Panc1 (cell line): ENCODE data around the gene ATG4B. TPM values are rescaled to one million over a fixed set of nuclear protein-coding genes. Genes with fewer than 3 reads are reported as not detected.
A peak's percentile ranks its signal among the peaks of the same experiment; 100 is the strongest.

ENCODE experiments used
- ATAC-seq: fragments of 200-7000 bp; cut with Tn5 transposase; 2 replicates; pipeline ENCODE4 v1.9.1; 2020; ENCODE audit warnings: mild to moderate bottlenecking, moderate library complexity
- BruUV-seq: library from RNA; stranded (reverse); fragments of 400-500 nt; replicated peaks from 2 replicates; lab custom pipeline; 2021; lab: Mats Ljungman, UMichigan
- CTCF ChIA-PET: fragments of 300-600 bp; sonication (Branson Sonifier 250); formaldehyde crosslinking; loops from one replicate; lab custom pipeline; 2022; ENCODE audit warnings: antibody characterized with exemption; lab: Charles Lee
- POLR2A ChIA-PET: fragments of 300-600 bp; sonication (Branson Sonifier 250); formaldehyde crosslinking; loops from one replicate; lab custom pipeline; 2022; ENCODE audit warnings: antibody characterized with exemption; lab: Charles Lee
- DNase-seq: peaks from one replicate; pipeline ENCODE4 v3.0.0-alpha.2; 2010; ENCODE audit warnings: low read depth, low spot score
- H3K27ac ChIP-seq: 2 replicates; pipeline ENCODE4 v1.5.1; 2011; ENCODE audit warnings: mild to moderate bottlenecking, low read length, inconsistent platforms
- H3K27me3 ChIP-seq: fragments of 200-500 bp; sonication (Bioruptor generic); 2 replicates; pipeline ENCODE4 v1.6.0; 2014; ENCODE audit warnings: low read length, inconsistent platforms; ENCODE audit not compliant: control insufficient read depth, insufficient read depth
- H3K36me3 ChIP-seq: fragments of 200-500 bp; sonication (Bioruptor generic); 2 replicates; pipeline ENCODE4 v1.5.1; 2014; ENCODE audit warnings: inconsistent platforms, mild to moderate bottlenecking, low read length, moderate library complexity; ENCODE audit not compliant: control insufficient read depth, insufficient read depth
- H3K4me1 ChIP-seq: 2 replicates; pipeline ENCODE4 v1.5.1; 2011; ENCODE audit warnings: inconsistent platforms, mild to moderate bottlenecking, low read length, moderate library complexity; ENCODE audit not compliant: control insufficient read depth, insufficient read depth
- H3K4me3 ChIP-seq, 2 experiments: 2 replicates each; pipeline ENCODE4 v1.5.1; 2011 to 2012; ENCODE audit warnings: low read depth in 2 of 2, low read length in 2 of 2, mild to moderate bottlenecking in 2 of 2, inconsistent platforms in 1 of 2, moderate library complexity in 1 of 2
- H3K9me3 ChIP-seq: fragments of 200-500 bp; sonication (Bioruptor generic); 2 replicates; pipeline ENCODE4 v1.5.1; 2014; ENCODE audit warnings: low read depth, mild to moderate bottlenecking, inconsistent platforms, low read length, moderate library complexity; ENCODE audit not compliant: control insufficient read depth, insufficient read depth
- POLR2AphosphoS5 ChIP-seq: IDR thresholded peaks from 2 replicates; pipeline ENCODE4 v1.6.1; 2012; ENCODE audit warnings: mild to moderate bottlenecking, low read depth, low read length, moderate library complexity
- SIN3A ChIP-seq: IDR thresholded peaks from 2 replicates; pipeline ENCODE4 v1.6.1; 2012; ENCODE audit warnings: low read depth, mild to moderate bottlenecking, low read length, moderate library complexity, borderline replicate concordance; ENCODE audit not compliant: insufficient read depth
- TCF7L2 ChIP-seq: IDR thresholded peaks from 2 replicates; pipeline ENCODE4 v1.6.1; 2011; ENCODE audit warnings: mild to moderate bottlenecking, low read depth, low read length, inconsistent platforms
- in situ Hi-C: cut with HindIII; loops from 2 replicates; pipeline ENCODE4 v1.10.0; 2016; ENCODE audit warnings: low sequenced_read_pairs, low pct_unique_long_range_greater_than_20kb
- intact Hi-C: fragments of 100-400 bp; cut with micrococcal nuclease; formaldehyde crosslinking; loops from one replicate; pipeline ENCODE4 v1.10.0; 2022; ENCODE audit not compliant: unreplicated experiment
- total RNA-seq: library from RNA; stranded (reverse); gene quantifications from one replicate; pipeline ENCODE4 v1.2.1, GENCODE V29; 2021; ENCODE audit not compliant: unreplicated experiment
- TF ChIP-seq, protein P1 (sequence below), 2 experiments: IDR thresholded peaks; 2 replicates each; pipeline ENCODE4 v1.6.1; 2011 to 2012; ENCODE audit warnings: low read depth in 2 of 2, control low read depth in 1 of 2, low read length in 1 of 2, mild to moderate bottlenecking in 1 of 2, moderate library complexity in 1 of 2; ENCODE audit not compliant: insufficient read depth in 1 of 2
- TF ChIP-seq, protein P2 (sequence below): fragments of 450-650 bp; IDR thresholded peaks from 2 replicates; pipeline ENCODE4 v1.5.1; 2017; ENCODE audit warnings: mild to moderate bottlenecking

ATG4B gene
- total RNA-seq, 1 experiment from 2014 or later = 84.2 TPM

DNA sequence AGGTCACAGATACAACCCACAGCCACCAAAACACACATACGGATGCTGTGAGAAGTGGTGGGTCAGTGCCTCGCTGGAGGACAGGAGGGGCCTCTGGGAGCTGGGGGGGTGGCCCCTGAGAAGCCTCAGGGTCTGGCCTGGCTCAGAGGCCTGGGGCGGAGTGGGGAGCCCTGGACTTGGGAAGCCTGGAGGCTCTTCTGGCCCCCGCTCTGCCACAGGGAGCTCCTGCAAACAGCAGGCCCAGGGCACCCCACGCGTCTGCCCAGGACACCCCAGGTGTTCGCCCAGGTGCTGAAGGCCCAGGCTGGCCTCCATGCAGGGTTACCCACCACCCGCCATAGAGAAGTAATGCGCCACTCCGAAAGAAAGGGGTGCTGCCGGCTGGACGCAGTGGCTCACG lies 26.4 kb upstream of the ATG4B start:
- BruUV-seq = no TSS peak
- Histone ChIP-seq H3K4me1 (peaks cover 5% of the 10 kb centered on the region; the same call in 1 of the 2 replicates), H3K27ac (peak overlapping the region; percentile 91), H3K27me3 (no peaks in the 10 kb centered on the region), H3K36me3 (no peaks in the 10 kb centered on the region; the same call in none of the 2 replicates), H3K9me3 (no peaks in the 10 kb centered on the region), H3K4me3 (peak overlapping the region; percentile 55 to 67)
- TF ChIP-seq, protein P1, sequence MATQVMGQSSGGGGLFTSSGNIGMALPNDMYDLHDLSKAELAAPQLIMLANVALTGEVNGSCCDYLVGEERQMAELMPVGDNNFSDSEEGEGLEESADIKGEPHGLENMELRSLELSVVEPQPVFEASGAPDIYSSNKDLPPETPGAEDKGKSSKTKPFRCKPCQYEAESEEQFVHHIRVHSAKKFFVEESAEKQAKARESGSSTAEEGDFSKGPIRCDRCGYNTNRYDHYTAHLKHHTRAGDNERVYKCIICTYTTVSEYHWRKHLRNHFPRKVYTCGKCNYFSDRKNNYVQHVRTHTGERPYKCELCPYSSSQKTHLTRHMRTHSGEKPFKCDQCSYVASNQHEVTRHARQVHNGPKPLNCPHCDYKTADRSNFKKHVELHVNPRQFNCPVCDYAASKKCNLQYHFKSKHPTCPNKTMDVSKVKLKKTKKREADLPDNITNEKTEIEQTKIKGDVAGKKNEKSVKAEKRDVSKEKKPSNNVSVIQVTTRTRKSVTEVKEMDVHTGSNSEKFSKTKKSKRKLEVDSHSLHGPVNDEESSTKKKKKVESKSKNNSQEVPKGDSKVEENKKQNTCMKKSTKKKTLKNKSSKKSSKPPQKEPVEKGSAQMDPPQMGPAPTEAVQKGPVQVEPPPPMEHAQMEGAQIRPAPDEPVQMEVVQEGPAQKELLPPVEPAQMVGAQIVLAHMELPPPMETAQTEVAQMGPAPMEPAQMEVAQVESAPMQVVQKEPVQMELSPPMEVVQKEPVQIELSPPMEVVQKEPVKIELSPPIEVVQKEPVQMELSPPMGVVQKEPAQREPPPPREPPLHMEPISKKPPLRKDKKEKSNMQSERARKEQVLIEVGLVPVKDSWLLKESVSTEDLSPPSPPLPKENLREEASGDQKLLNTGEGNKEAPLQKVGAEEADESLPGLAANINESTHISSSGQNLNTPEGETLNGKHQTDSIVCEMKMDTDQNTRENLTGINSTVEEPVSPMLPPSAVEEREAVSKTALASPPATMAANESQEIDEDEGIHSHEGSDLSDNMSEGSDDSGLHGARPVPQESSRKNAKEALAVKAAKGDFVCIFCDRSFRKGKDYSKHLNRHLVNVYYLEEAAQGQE (IDR thresholded peaks at IDR 0.05; ENCODE audit: insufficient read depth in 1 of 2, low read depth in 2 of 2, low read length in 1 of 2) = no peak
- TF ChIP-seq, protein P2, sequence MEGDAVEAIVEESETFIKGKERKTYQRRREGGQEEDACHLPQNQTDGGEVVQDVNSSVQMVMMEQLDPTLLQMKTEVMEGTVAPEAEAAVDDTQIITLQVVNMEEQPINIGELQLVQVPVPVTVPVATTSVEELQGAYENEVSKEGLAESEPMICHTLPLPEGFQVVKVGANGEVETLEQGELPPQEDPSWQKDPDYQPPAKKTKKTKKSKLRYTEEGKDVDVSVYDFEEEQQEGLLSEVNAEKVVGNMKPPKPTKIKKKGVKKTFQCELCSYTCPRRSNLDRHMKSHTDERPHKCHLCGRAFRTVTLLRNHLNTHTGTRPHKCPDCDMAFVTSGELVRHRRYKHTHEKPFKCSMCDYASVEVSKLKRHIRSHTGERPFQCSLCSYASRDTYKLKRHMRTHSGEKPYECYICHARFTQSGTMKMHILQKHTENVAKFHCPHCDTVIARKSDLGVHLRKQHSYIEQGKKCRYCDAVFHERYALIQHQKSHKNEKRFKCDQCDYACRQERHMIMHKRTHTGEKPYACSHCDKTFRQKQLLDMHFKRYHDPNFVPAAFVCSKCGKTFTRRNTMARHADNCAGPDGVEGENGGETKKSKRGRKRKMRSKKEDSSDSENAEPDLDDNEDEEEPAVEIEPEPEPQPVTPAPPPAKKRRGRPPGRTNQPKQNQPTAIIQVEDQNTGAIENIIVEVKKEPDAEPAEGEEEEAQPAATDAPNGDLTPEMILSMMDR = no peak
- TF ChIP-seq POLR2AphosphoS5 (no peak), TCF7L2 (no peak), SIN3A (no peak)
- intact Hi-C loops = no loop called here
- DNase-seq (no peak), ATAC-seq (no peak)
- ChIA-PET CTCF (no interaction called here), POLR2A (no interaction called here)
- in situ Hi-C loops = no loop called here

DNA sequence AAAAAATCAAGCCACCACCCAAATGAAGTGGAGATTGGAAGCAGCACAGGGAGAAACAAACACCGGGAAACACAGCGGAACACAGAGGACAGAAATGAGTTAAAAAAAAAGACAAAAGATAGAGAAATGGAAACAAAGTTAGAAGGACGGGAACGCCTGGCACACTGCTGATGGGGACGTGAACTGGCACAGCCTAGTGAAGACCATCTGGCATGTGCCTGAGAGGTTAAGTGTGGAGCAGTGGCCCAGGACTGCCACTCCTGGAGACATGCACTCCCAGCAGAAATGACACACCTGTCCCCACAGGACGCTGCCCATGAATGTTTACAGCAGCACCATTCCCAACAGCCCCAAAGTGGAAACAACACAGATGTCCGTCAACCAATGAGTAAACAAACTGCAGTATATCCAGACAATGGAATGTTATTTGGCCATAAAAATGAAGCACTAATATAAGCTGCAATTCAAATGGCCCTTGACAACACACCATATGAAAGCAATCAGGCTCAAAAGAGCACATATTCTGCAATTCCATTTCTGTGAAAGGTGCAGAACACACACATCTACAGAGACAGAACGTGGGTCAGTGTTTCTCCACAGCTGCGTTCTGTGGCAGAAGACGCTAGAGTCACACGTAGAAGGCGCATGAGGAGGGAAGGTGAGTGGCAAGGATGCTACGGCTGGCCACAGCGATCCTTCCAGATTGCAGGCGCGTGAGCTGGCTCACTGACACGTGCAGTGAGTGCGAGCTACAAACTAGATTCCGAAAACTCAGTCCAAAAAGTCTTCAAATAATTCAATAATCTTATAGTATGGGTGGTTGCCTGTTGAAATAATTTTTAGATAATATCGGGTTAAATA lies 25.1 kb upstream of the ATG4B start:
- ChIA-PET CTCF (no interaction called here), POLR2A (no interaction called here)

More for the DNA sequence above, 25.1 kb upstream of the ATG4B start:
- TF ChIP-seq, protein P1 (IDR thresholded peaks at IDR 0.05; ENCODE audit: insufficient read depth in 1 of 2, low read depth in 2 of 2, low read length in 1 of 2) = no peak
- no peak for TF ChIP-seq POLR2AphosphoS5
- TF ChIP-seq, protein P2 = no peak
- TF ChIP-seq TCF7L2 = no peak
- no peak for TF ChIP-seq SIN3A
- in situ Hi-C loops (no loop called here), intact Hi-C loops (no loop called here)
- Histone ChIP-seq H3K27ac (no peak overlapping the region), H3K4me3 (no peak overlapping the region), H3K4me1 (peaks cover 5% of the 10 kb centered on the region; the same call in 1 of the 2 replicates), H3K27me3 (no peaks in the 10 kb centered on the region), H3K9me3 (no peaks in the 10 kb centered on the region), H3K36me3 (no peaks in the 10 kb centered on the region)
- TSS peak; percentile 23 for BruUV-seq
- DNase-seq (no peak), ATAC-seq (no peak)
